OCI-LY7 (cell line): ENCODE results near the gene VRTN. TPM values are rescaled to one million over a fixed set of nuclear protein-coding genes. Genes with fewer than 3 reads are reported as not detected.
"Not testable (repeated sequence)": the region's sequence is repeated elsewhere in the genome, so short reads cannot be mapped to it uniquely, and the experiment has no call there.

Source experiments
- BruUV-seq: library from RNA; stranded (reverse); fragments of 400-500 nt; replicated peaks from 2 replicates; lab custom pipeline; 2021; lab: Mats Ljungman, UMichigan
- CTCF ChIA-PET: fragments of 300-600 bp; sonication (Branson Sonifier 250); formaldehyde crosslinking; loops from one replicate; lab custom pipeline; 2022; ENCODE audit warnings: antibody characterized with exemption; ENCODE audit not compliant: unreplicated experiment; lab: Charles Lee
- POLR2A ChIA-PET: fragments of 300-600 bp; sonication (Branson Sonifier 250); formaldehyde crosslinking; loops from one replicate; lab custom pipeline; 2022; ENCODE audit warnings: antibody characterized with exemption; lab: Charles Lee
- DNase-seq: peaks from one replicate; pipeline ENCODE4 v3.0.0-alpha.2; 2015; ENCODE audit warnings: low spot score
- H2AFZ ChIP-seq: fragments of 200-600 bp; sonication (generic), shearing (Covaris generic); 2 replicates; pipeline ENCODE4 v1.6.1; 2014; ENCODE audit warnings: mild to moderate bottlenecking, antibody characterized with exemption, low read length, moderate library complexity
- H3K27ac ChIP-seq: fragments of 200-600 bp; sonication (generic); 2 replicates; pipeline ENCODE4 v1.5.1; 2014; ENCODE audit warnings: mixed run types, low read depth, mild to moderate bottlenecking, moderate library complexity, low read length, inconsistent platforms; ENCODE audit not compliant: poor library complexity, severe bottlenecking
- H3K36me3 ChIP-seq: fragments of 200-600 bp; sonication (generic); 2 replicates; pipeline ENCODE4 v1.6.1; 2014; ENCODE audit warnings: mild to moderate bottlenecking, antibody characterized with exemption, low read length, moderate library complexity, mixed read lengths; ENCODE audit not compliant: insufficient read depth
- H3K4me1 ChIP-seq: fragments of 200-600 bp; sonication (generic); 2 replicates; pipeline ENCODE4 v1.5.1; 2014; ENCODE audit warnings: mild to moderate bottlenecking, low read length; ENCODE audit not compliant: insufficient read depth, poor library complexity, severe bottlenecking
- H3K4me2 ChIP-seq: fragments of 200-600 bp; sonication (generic); 2 replicates; pipeline ENCODE4 v1.6.1; 2014; ENCODE audit warnings: mild to moderate bottlenecking, low read length
- H3K4me3 ChIP-seq: fragments of 200-600 bp; sonication (generic); 2 replicates; pipeline ENCODE4 v1.5.1; 2014; ENCODE audit warnings: mild to moderate bottlenecking, low read depth, low read length; ENCODE audit not compliant: poor library complexity, severe bottlenecking
- H3K79me2 ChIP-seq: fragments of 200-600 bp; sonication (generic); 2 replicates; pipeline ENCODE4 v1.6.1; 2016; ENCODE audit warnings: low read depth, mild to moderate bottlenecking, low read length, moderate library complexity, mixed read lengths; ENCODE audit not compliant: insufficient read depth
- H3K9me2 ChIP-seq: fragments of 200-600 bp; sonication (generic); 2 replicates; pipeline ENCODE4 v1.6.1; 2016; ENCODE audit warnings: mild to moderate bottlenecking, low read length, mixed read lengths; ENCODE audit not compliant: insufficient read depth
- H3K9me3 ChIP-seq: fragments of 200-600 bp; sonication (generic); 2 replicates; pipeline ENCODE4 v1.6.1; 2014; ENCODE audit warnings: mild to moderate bottlenecking, mixed run types, low read length, mixed read lengths
- H4K20me1 ChIP-seq: fragments of 200-600 bp; sonication (generic); 2 replicates; pipeline ENCODE4 v1.6.1; 2014; ENCODE audit warnings: mild to moderate bottlenecking, antibody characterized with exemption, low read length, moderate library complexity, mixed read lengths; ENCODE audit not compliant: insufficient read depth
- EZH2phosphoT487 ChIP-seq: fragments of 200-600 bp; sonication (generic); IDR thresholded peaks from 2 replicates; pipeline ENCODE4 v1.6.1; 2018; ENCODE audit warnings: low read depth, borderline replicate concordance, mild to moderate bottlenecking, mixed run types, antibody characterized with exemption, low read length, moderate library complexity, mixed read lengths
- intact Hi-C: fragments of 100-400 bp; cut with micrococcal nuclease; formaldehyde crosslinking; loops from one replicate; pipeline ENCODE4 v1.10.0; 2022; ENCODE audit not compliant: unreplicated experiment
- total RNA-seq, 2 experiments: library from RNA; depleted of rRNA in 1 of 2; stranded (reverse); fragments of >200 nt in 1 of 2; shearing (Covaris generic) in 1 of 2; gene quantifications; 2 replicates each; pipeline ENCODE4 v1.2.3, GENCODE V29; 2014 to 2022
- TF ChIP-seq, protein P1 (sequence below): fragments of 200-600 bp; sonication (generic); conservative IDR thresholded peaks from 2 replicates; pipeline ENCODE4 v1.5.1; 2014; ENCODE audit warnings: mild to moderate bottlenecking, antibody characterized with exemption, low read length, moderate library complexity, mixed read lengths

The VRTN gene
- total RNA-seq, 2 experiments from 2014 or later, result not detected

DNA sequence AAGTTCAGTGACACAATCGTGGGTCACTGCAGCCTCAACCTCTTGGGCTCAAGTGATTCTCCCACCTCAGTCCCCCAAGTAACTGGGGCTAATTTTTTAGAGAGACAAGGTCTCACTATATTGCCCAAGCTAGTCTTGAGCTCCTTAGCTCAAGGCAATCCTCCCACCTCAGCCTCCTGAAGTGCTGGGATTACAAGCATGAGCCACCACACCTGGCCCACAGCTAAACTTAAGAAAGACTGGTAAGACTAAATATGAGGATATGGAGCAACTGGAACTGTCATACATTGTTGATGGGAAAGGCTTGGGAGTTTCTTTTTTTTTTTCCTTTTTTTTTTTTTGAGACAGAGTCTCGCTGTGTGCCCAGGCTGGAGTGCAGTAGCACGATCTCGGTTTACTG lies 34.0 kb downstream of the VRTN start:
- no peaks in the 10 kb centered on the region for H3K9me2 ChIP-seq
- TF ChIP-seq, protein P1, sequence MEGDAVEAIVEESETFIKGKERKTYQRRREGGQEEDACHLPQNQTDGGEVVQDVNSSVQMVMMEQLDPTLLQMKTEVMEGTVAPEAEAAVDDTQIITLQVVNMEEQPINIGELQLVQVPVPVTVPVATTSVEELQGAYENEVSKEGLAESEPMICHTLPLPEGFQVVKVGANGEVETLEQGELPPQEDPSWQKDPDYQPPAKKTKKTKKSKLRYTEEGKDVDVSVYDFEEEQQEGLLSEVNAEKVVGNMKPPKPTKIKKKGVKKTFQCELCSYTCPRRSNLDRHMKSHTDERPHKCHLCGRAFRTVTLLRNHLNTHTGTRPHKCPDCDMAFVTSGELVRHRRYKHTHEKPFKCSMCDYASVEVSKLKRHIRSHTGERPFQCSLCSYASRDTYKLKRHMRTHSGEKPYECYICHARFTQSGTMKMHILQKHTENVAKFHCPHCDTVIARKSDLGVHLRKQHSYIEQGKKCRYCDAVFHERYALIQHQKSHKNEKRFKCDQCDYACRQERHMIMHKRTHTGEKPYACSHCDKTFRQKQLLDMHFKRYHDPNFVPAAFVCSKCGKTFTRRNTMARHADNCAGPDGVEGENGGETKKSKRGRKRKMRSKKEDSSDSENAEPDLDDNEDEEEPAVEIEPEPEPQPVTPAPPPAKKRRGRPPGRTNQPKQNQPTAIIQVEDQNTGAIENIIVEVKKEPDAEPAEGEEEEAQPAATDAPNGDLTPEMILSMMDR, result no peak
- TF ChIP-seq EZH2phosphoT487, result no peak
- BruUV-seq, result no TSS peak
- ChIA-PET POLR2A (interaction anchor here (0.6 kb wide), 1 partner anchor 209 kb away, joined by 5 read pairs; no protein-coding TSS in a partner anchor), CTCF (interaction anchor here (0.6 kb wide), 1 partner anchor 41 kb away, joined by 3 read pairs; no protein-coding TSS in a partner anchor)
- H3K27ac ChIP-seq, result no peak overlapping the region
- no peaks in the 10 kb centered on the region for H3K9me3 ChIP-seq
- no peaks in the 10 kb centered on the region for H3K79me2 ChIP-seq
- H2AFZ ChIP-seq, result no peak overlapping the region
- no peaks in the 10 kb centered on the region for H3K36me3 ChIP-seq
- H3K4me1 ChIP-seq, result no peaks in the 10 kb centered on the region
- no peaks in the 10 kb centered on the region for H4K20me1 ChIP-seq
- intact Hi-C loops, result no loop called here
- no peak for DNase-seq
- no peak overlapping the region for H3K4me3 ChIP-seq
- H3K4me2 ChIP-seq, result no peak overlapping the region

DNA sequence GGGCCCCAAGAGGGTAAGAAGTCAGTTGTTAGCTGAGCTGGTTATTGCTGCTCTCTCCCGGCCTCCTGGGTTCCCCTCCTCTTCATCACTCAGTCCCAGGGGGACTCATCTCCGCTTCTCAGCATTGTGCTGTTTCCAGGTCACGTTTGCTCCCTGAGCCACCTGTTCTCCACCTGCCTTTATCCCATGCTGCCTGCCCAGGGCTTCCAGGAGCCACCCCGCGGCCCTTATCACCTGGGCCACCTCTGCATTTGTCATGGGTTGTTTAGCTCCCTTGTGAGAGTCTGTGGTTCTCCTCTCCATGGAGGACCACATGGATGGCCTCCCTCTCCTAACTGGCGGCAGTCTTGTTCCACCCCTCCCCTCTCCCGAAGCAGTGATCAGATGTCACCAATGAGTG lies 41.7 kb downstream of the VRTN start:
- no TSS peak for BruUV-seq
- H3K4me2 ChIP-seq, result no peak overlapping the region
- H2AFZ ChIP-seq, result no peak overlapping the region
- H3K9me2 ChIP-seq, result no peaks in the 10 kb centered on the region
- H3K9me3 ChIP-seq, result no peaks in the 10 kb centered on the region
- H3K27ac ChIP-seq, result no peak overlapping the region
- no peak overlapping the region for H3K4me3 ChIP-seq
- no peaks in the 10 kb centered on the region for H3K36me3 ChIP-seq
- CTCF ChIA-PET, result no interaction called here
- TF ChIP-seq EZH2phosphoT487, result no peak
- TF ChIP-seq, protein P1, result no peak
- POLR2A ChIA-PET, result interaction anchor here (0.9 kb wide), 1 partner anchor 45 kb away, joined by 3 read pairs; no protein-coding TSS in a partner anchor
- intact Hi-C loops, result no loop called here
- no peak for DNase-seq
- no peaks in the 10 kb centered on the region for H3K79me2 ChIP-seq
- no peaks in the 10 kb centered on the region for H4K20me1 ChIP-seq
- H3K4me1 ChIP-seq, result no peaks in the 10 kb centered on the region

DNA sequence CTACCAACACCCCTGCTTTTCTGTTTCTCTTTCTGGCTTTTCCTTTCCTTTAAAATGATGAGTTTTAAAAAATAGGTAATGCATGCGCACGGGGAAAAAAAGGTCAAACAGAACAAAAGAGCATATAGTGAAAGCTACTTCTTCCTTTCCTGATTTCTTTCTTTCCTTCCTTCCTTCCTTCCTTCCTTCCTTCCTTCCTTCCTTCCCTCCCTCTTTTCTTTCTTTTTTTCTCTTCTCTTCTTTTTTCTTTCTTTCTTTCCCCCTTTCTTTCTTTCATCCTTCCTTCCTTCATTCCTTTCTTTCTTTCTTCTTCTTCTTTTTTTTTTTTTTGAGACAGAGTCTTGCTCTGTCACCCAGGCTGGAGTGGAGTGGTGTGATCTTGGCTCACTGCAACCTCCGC lies 42.2 kb downstream of the VRTN start:
- H3K36me3 ChIP-seq, BruUV-seq, H3K4me1 ChIP-seq, intact Hi-C loops, POLR2A ChIA-PET, H4K20me1 ChIP-seq, H2AFZ ChIP-seq, H3K4me3 ChIP-seq, DNase-seq, H3K9me2 ChIP-seq, H3K79me2 ChIP-seq, H3K27ac ChIP-seq, H3K9me3 ChIP-seq, H3K4me2 ChIP-seq, CTCF ChIA-PET: not testable (repeated sequence)
